Central memory CD8-positive, alpha-beta T cell (primary cell): ENCODE data around the gene VANGL1.

ENCODE experiments used
- ATAC-seq: fragments of 150-1000 bp; cut with Tn5 transposase; replicated peaks from 2 replicates; pipeline ENCODE4 v1.10.0; 2022; ENCODE audit warnings: mild to moderate bottlenecking, moderate FRiP score, moderate number of reproducible peaks; ENCODE audit not compliant: poor library complexity, severe bottlenecking; ENCODE audit errors: extremely low read depth
- DNase-seq, 2 donors: peaks; one replicate each; pipeline ENCODE4 v3.0.0; 2021; ENCODE audit warnings: low spot score in 2 of 2
- H3K27ac Mint-ChIP-seq: one replicate; pipeline ENCODE4 v1.8.0; 2022; ENCODE audit warnings: low read depth, mild to moderate bottlenecking, moderate library complexity, mixed read lengths
- H3K27me3 Mint-ChIP-seq: one replicate; pipeline ENCODE4 v1.8.0; 2022; ENCODE audit warnings: mixed read lengths
- H3K36me3 Mint-ChIP-seq: one replicate; pipeline ENCODE4 v1.8.0; 2022; ENCODE audit warnings: mild to moderate bottlenecking, moderate library complexity, mixed read lengths; ENCODE audit not compliant: insufficient read depth
- H3K4me1 Mint-ChIP-seq: one replicate; pipeline ENCODE4 v1.8.0; 2022; ENCODE audit warnings: mixed read lengths
- H3K4me3 Mint-ChIP-seq: one replicate; pipeline ENCODE4 v1.8.0; 2022; ENCODE audit warnings: mild to moderate bottlenecking, moderate library complexity, mixed read lengths
- H3K9me3 Mint-ChIP-seq: one replicate; pipeline ENCODE4 v1.8.0; 2022; ENCODE audit warnings: mixed read lengths

Gene VANGL1

DNA sequence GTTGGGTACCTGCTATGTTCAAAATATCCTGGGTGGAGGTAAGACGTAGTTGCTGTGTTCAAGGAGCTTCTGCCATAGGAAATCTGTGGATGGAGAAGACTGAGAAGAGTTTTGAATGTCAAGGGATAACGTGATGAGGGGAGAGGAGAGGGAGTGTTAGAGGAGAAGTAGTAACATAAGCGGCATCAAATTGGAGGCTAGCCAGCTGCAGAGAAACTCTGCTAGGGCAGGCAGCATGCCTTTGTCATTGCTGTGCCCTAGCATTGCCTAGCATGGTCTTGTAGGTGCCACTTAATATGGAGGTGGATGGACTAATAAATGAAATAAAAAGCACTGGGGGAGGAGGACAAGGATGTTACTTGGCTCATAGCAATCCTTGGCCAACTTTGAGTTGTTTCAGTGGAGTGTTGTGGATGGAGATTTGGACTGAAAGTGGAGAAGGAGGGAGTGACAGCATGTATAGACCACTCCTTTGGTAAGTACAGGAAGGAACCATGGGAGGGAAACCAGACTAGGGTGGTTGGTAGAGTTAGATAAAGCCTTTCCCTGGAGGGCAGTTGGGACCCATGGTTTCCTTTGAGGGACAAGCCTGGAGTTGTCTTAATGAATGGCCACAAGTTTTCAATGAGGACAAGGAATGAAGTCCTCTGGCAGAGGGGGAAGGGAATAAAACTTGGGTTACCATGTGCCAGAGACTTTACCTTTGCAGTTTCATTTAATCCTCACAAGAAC is 6.3 kb downstream of the VANGL1 start:
- no peak for DNase-seq
- H3K4me1 Mint-ChIP-seq: peaks cover 6% of the 10 kb centered on the region

DNA sequence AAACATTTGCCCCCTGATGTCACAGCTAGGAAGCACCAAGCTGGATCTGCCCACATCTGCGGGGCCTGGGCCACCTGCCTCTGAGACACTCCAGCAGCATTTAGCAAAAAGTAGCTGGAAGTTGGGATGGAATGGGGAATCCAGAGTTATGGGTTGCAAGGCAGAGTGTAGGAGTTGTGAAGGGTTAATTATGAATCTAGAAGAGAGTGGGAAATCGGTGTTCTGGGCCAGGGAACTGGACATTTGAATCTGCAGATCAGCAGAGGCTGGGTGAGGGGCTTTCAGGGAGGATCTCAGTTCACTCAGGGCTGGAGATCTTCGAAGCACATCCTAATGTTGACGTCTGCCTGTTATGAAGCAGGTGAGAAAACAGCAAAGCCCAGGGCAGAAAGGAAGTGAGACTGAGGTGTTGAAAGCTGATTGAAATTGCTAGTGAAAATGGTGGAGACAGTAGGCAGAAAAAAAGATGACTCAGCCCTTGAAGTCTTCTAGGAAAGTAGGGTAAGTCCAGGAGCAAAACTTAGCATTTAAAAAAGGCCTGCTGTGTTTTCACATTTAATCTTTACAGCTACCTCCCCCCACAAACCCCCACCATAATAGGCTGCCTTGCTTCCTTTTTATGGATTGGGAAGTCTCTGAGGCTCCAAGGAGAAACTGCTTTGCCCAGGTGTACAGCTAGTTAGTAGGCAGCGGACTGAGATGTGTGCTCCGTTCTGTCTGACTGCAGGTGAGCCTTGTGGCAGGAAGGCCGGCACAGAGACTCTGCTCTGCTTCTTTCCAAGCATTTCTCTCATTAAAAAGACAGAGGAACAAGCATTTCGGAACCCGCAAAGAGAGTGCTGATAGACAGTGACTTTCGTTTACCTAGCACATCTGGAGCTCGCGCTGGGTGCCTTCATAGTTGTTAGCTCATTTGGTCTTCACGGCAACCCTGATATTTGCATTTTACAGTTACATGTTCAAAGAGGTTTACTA is 7.2 kb downstream of the VANGL1 start:
- Mint-ChIP-seq H3K27ac (no peak overlapping the region), H3K9me3 (no peaks in the 10 kb centered on the region), H3K36me3 (peaks cover 3% of the 10 kb centered on the region), H3K4me1 (peaks cover 6% of the 10 kb centered on the region), H3K4me3 (no peak overlapping the region), H3K27me3 (no peaks in the 10 kb centered on the region)
- ATAC-seq (peak; percentile 75), DNase-seq (no peak)

More for the DNA sequence above, 6.3 kb downstream of the VANGL1 start:
- no peaks in the 10 kb centered on the region for H3K27me3 Mint-ChIP-seq
- no peak overlapping the region for H3K4me3 Mint-ChIP-seq
- H3K9me3 Mint-ChIP-seq: no peaks in the 10 kb centered on the region
- no peak overlapping the region for H3K27ac Mint-ChIP-seq
- H3K36me3 Mint-ChIP-seq: peaks cover 2% of the 10 kb centered on the region
- no peak for ATAC-seq

DNA sequence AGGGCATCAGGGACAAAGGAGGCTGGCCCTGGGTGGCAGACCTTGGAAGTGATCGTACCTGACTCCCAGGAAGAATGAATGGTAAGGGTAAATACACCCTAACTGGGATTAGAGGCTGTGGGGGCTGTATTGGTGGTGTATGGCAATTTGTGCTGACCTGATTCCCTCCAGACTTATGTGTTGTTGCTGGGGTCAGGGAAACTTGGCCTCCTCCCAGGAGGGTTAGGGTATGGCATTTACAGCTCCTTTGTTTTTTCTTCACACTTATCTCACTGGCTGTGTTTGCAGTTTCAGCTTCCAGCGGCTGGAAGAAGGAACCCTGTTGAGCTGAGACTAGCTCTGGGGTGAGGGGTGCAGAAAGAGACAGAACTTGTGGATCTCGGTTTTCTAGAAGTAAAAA is 8.2 kb downstream of the VANGL1 start:
- no peaks in the 10 kb centered on the region for H3K27me3 Mint-ChIP-seq
- no peaks in the 10 kb centered on the region for H3K9me3 Mint-ChIP-seq
- DNase-seq: no peak
- ATAC-seq: no peak
- peaks cover 10% of the 10 kb centered on the region for H3K4me1 Mint-ChIP-seq
- peaks cover 3% of the 10 kb centered on the region for H3K36me3 Mint-ChIP-seq
- no peak overlapping the region for H3K4me3 Mint-ChIP-seq
- H3K27ac Mint-ChIP-seq: no peak overlapping the region

DNA sequence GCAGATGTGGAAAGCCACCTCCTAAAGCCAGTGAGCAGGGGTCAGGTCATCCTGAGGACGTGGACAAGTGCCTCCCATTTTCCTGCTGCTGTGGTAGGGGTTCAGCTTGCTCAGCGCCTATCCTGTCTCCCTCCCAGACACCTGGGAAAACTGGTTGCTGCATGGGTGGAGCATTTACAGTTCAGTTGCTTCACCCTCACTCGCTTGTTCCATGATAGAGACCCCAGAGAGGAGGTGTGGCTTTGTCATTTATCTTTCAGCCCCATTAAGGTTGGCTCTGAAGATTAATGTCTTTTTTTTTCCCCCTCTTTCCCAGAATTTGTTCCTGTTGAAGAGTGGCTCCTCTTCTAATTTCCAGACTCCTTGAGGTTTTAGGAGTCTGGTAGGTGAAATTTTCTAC is 9.2 kb downstream of the VANGL1 start:
- Mint-ChIP-seq H3K27me3 (no peaks in the 10 kb centered on the region), H3K36me3 (peaks cover 3% of the 10 kb centered on the region), H3K4me3 (no peak overlapping the region), H3K9me3 (no peaks in the 10 kb centered on the region), H3K4me1 (peaks cover 17% of the 10 kb centered on the region), H3K27ac (no peak overlapping the region)
- ATAC-seq: no peak
- DNase-seq: no peak

DNA sequence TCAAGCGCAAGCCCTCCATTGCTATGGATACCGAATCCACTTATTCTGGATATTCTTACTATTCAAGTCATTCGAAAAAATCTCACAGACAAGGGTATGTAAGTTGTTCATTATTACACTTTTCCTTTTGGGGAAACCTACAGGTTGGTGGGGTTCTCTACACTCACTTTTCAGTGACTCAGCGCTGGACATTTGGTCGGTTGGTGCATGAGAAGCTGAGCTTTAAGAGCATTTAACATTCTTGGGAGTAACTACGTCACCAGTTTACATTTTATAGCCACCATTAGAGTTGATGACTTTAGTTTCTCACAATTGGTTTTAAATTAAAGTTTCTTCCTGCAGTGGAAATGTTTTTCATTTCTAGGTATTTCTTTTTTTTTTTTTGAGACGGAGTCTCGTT is 9.6 kb downstream of the VANGL1 start:
- ATAC-seq: no peak
- H3K4me1 Mint-ChIP-seq: peaks cover 17% of the 10 kb centered on the region
- no peaks in the 10 kb centered on the region for H3K27me3 Mint-ChIP-seq
- H3K36me3 Mint-ChIP-seq: peaks cover 3% of the 10 kb centered on the region
- H3K4me3 Mint-ChIP-seq: no peak overlapping the region
- no peaks in the 10 kb centered on the region for H3K9me3 Mint-ChIP-seq
- no peak for DNase-seq
- no peak overlapping the region for H3K27ac Mint-ChIP-seq

DNA sequence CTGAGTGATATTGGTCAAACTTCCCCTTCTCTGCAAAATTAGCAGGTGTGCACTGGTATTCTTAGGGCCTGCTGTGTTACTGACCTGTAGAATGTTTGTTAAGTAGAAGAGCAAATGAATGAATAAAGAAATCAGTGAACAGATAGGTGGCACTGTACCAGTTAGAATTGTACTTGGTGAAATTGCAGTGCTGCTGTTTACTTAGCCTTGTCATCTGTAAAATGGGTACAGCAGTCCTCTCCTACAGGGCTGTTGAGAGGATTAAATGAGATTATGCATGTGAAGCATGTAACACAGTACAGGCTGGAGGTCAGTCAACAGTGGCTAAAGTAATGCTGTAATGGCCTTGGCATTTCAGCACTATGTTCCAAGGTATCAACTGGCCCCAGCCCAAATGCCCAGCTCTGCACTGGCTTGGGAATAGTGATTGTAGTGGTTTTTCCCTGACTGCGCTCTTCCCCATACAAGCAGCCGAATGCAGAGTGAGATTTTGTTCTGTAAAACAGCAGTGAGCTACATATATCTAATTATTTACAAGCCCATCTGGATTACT is 10.5 kb downstream of the VANGL1 start:
- Mint-ChIP-seq H3K27me3 (no peaks in the 10 kb centered on the region), H3K4me1 (peaks cover 17% of the 10 kb centered on the region), H3K27ac (no peak overlapping the region), H3K4me3 (no peak overlapping the region), H3K36me3 (peaks cover 3% of the 10 kb centered on the region), H3K9me3 (no peaks in the 10 kb centered on the region)
- no peak for DNase-seq
- ATAC-seq: no peak

DNA sequence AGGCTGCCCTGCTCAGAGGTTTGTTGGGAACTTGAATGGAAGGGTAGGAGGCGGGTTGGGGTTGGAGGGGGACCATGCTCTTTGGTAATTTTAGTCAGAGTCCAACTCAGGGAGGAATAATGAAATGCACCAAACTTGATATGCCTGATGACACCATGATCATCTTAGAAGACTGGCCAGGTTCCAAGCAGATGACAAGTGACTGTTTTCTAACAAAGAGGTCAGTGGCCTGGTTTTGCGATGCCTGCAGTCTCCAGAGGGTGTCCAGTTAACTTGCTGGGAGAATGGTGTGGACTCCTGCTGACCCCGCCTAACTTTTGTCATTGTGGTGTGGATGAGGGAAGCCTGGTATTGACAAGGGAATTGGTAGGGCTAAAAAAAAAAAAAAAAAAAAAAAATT is 12.4 kb downstream of the VANGL1 start:
- no peaks in the 10 kb centered on the region for H3K9me3 Mint-ChIP-seq
- H3K4me3 Mint-ChIP-seq: no peak overlapping the region
- H3K27ac Mint-ChIP-seq: no peak overlapping the region
- peaks cover 17% of the 10 kb centered on the region for H3K4me1 Mint-ChIP-seq
- H3K36me3 Mint-ChIP-seq: peaks cover 4% of the 10 kb centered on the region
- DNase-seq: no peak
- no peaks in the 10 kb centered on the region for H3K27me3 Mint-ChIP-seq
- no peak for ATAC-seq

DNA sequence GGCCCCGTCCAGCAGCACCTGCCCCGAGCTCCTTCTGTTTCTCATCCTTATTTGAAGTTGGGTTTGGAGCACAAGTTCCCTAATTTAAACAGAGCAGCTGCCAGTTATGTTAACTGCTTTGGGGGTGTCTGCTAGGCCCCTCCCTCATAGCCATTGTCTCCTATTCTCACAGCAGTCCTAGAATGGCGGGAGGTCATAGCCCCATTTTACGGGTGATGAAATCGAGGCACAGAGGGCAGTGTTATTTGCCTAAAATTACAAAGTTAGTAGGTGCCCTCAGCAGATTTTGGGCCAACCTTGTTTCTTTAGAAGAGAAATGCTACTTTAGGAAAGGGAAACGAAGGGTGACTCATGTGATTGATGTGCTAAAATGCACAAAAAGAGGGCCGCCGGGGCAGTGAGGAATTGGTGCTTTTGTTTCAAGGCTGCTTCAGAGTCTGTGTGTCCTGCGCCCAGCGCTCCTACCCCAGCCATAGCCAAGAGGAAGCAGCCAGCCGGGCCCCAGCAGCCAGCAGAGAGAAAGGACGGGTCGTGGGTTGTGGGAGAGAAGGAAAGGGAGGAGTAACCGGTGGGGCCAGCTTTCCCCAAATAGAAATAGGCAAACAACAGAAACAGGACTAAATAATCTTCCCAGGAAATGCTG is 13.0 kb downstream of the VANGL1 start:
- Mint-ChIP-seq H3K27me3 (no peaks in the 10 kb centered on the region), H3K27ac (no peak overlapping the region), H3K9me3 (no peaks in the 10 kb centered on the region), H3K4me1 (peaks cover 14% of the 10 kb centered on the region), H3K36me3 (peaks cover 4% of the 10 kb centered on the region), H3K4me3 (no peak overlapping the region)
- no peak for DNase-seq
- ATAC-seq: no peak

DNA sequence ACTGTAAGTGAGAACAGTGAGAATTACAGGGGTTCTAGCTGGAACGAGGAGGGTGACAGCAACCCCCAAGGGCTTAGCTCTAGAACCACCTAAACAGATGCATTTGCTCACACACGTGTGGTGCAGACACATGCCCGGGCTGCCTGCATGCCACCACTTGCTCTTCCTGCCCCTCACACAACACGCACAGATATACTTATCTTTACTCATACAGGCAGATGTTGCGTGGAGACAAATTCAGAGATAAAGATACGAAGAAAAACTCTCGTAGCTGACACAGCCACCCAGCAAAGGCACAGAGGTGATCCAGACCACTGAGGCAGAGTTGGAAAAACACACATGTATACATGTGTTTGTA is 13.5 kb downstream of the VANGL1 start:
- H3K4me3 Mint-ChIP-seq: no peak overlapping the region
- no peaks in the 10 kb centered on the region for H3K9me3 Mint-ChIP-seq
- ATAC-seq (no peak), DNase-seq (no peak)
- peaks cover 12% of the 10 kb centered on the region for H3K4me1 Mint-ChIP-seq
- no peaks in the 10 kb centered on the region for H3K27me3 Mint-ChIP-seq
- H3K27ac Mint-ChIP-seq: no peak overlapping the region
- peaks cover 4% of the 10 kb centered on the region for H3K36me3 Mint-ChIP-seq

DNA sequence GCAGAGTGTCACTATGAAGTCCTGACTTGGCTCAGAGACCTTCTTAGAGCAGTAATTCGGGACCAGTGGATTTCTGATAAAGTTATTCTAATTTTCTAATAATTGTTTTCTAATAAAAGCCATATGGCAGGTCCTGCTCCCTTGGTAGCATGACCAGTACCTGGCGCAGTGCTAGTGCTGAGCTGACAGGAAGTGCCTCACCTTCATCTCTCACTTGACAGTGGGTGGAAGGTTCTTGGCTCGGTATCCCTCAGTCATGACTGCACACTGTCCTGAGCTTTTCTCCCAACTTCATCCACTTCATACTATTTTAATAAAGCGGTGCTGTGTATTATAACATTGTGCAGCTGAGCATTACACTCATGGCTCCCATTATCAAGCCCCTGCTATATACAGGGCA is 14.1 kb downstream of the VANGL1 start:
- Mint-ChIP-seq H3K4me1 (peaks cover 12% of the 10 kb centered on the region), H3K27me3 (no peaks in the 10 kb centered on the region), H3K36me3 (peaks cover 4% of the 10 kb centered on the region), H3K4me3 (no peak overlapping the region), H3K27ac (no peak overlapping the region), H3K9me3 (no peaks in the 10 kb centered on the region)
- ATAC-seq: no peak
- DNase-seq: no peak

DNA sequence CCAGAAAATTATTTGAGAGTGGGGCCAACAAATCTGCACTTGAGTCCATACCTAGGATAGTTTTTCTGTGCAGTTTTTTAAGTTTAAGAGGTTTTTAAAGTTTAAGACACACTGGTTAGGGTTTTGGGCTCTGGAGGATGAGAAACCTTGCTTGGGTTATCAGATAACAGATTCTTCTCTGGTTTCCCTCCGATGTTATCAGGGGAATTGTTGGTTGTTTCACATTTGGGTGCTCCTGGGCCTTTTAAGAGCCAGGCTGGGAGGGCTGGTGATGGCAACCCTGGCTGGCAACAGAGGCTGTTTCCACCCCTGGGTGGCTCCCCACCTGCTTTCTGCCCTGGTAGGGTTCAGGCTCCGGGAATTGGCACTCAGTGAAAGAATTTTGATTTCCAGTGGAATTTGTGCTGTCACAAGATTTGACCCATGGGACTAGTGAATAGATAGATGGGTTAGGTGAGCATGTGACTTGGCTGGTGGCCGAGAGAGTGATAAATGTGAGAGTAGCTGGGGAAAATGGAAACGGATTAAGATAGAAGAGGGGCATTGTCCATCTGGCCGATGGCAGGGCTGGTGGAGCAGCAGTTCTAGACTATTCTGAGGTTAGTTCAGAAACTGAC is 14.8 kb downstream of the VANGL1 start:
- no peak overlapping the region for H3K27ac Mint-ChIP-seq

DNA sequence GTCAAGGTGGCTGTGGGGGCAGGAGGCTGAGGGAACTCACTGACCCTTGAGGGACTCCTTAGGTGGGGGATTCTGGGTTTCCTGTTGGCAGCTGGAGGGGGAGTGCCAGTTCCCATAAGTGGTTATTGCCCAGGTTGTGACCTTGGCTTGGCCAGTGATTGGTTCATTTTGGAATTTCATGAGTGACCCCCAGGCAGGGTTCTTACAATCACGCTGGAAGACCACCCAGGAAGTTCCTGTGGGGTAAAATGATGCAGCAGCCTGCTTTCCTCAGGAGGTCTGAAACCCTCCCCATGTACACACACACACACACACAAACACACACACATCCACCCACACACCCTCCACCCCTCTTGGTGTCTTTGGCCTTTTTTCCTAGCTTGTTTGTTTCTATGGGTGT is 16.9 kb downstream of the VANGL1 start:
- ATAC-seq: no peak
- no peak overlapping the region for H3K27ac Mint-ChIP-seq
- H3K4me1 Mint-ChIP-seq: peaks cover 12% of the 10 kb centered on the region
- H3K9me3 Mint-ChIP-seq: no peaks in the 10 kb centered on the region
- no peaks in the 10 kb centered on the region for H3K27me3 Mint-ChIP-seq
- no peak for DNase-seq
- no peak overlapping the region for H3K4me3 Mint-ChIP-seq
- peaks cover 1% of the 10 kb centered on the region for H3K36me3 Mint-ChIP-seq

More for the DNA sequence above, 14.8 kb downstream of the VANGL1 start:
- Mint-ChIP-seq H3K4me1 (peaks cover 12% of the 10 kb centered on the region), H3K36me3 (peaks cover 4% of the 10 kb centered on the region), H3K4me3 (no peak overlapping the region), H3K27me3 (no peaks in the 10 kb centered on the region), H3K9me3 (no peaks in the 10 kb centered on the region)
- no peak for ATAC-seq
- no peak for DNase-seq
